Keratinocyte (primary cell): ENCODE results near the gene CLIP2.

Experiments used
- EZH2 ChIP-seq: IDR thresholded peaks from one replicate; pipeline ENCODE4 v1.6.1; 2012; ENCODE audit warnings: inconsistent platforms, mild to moderate bottlenecking, low read length, moderate library complexity
- TF ChIP-seq, protein P1 (sequence below), 3 experiments: IDR thresholded peaks in 1 of 3; conservative IDR thresholded peaks in 1 of 3; optimal IDR thresholded peaks in 1 of 3; 2 replicates in 2 of 3; 3 replicates in 1 of 3; pipeline versions ENCODE3 to v1.5.1; 2011; ENCODE audit warnings: low read length in 3 of 3, mild to moderate bottlenecking in 3 of 3, moderate library complexity in 2 of 3, control low read depth in 1 of 3, inconsistent platforms in 1 of 3; ENCODE audit not compliant: insufficient read depth in 2 of 3; ENCODE audit errors: extremely low read depth in 1 of 3

GRCh38 chr7:74362266-74362665, 73.1 kb downstream of the CLIP2 start:
- TF ChIP-seq, protein P1, sequence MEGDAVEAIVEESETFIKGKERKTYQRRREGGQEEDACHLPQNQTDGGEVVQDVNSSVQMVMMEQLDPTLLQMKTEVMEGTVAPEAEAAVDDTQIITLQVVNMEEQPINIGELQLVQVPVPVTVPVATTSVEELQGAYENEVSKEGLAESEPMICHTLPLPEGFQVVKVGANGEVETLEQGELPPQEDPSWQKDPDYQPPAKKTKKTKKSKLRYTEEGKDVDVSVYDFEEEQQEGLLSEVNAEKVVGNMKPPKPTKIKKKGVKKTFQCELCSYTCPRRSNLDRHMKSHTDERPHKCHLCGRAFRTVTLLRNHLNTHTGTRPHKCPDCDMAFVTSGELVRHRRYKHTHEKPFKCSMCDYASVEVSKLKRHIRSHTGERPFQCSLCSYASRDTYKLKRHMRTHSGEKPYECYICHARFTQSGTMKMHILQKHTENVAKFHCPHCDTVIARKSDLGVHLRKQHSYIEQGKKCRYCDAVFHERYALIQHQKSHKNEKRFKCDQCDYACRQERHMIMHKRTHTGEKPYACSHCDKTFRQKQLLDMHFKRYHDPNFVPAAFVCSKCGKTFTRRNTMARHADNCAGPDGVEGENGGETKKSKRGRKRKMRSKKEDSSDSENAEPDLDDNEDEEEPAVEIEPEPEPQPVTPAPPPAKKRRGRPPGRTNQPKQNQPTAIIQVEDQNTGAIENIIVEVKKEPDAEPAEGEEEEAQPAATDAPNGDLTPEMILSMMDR (optimal IDR thresholded peaks at IDR 0.05 in 1 of 3, IDR thresholded peaks at IDR 0.05 in 1 of 3, conservative IDR thresholded peaks at IDR 0.05 in 1 of 3; ENCODE audit: extremely low read depth in 1 of 3, insufficient read depth in 2 of 3, low read length in 3 of 3), result no peak
- no peak for TF ChIP-seq EZH2
